ENCODE measurements around the gene STAC.

DNA sequence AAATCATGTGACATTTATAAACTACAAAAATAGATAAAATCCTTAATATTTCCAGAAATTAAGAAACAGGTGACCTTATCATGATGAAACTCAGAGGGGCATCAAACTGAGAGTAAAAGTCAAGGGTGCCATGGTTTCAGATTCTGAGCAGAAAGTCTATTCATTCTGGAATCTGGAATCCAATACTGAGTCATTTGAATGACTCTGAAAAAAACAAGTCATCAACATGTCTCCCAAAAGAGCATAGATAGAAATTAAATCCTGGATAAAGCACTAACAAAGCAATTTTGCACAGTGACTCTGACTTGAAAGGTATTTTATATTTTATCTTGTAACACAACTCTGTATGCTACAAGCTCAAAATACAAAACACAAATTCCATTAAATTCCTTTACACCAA, 23.4 kb downstream of the STAC start:
- TF ChIP-seq, protein P1, sequence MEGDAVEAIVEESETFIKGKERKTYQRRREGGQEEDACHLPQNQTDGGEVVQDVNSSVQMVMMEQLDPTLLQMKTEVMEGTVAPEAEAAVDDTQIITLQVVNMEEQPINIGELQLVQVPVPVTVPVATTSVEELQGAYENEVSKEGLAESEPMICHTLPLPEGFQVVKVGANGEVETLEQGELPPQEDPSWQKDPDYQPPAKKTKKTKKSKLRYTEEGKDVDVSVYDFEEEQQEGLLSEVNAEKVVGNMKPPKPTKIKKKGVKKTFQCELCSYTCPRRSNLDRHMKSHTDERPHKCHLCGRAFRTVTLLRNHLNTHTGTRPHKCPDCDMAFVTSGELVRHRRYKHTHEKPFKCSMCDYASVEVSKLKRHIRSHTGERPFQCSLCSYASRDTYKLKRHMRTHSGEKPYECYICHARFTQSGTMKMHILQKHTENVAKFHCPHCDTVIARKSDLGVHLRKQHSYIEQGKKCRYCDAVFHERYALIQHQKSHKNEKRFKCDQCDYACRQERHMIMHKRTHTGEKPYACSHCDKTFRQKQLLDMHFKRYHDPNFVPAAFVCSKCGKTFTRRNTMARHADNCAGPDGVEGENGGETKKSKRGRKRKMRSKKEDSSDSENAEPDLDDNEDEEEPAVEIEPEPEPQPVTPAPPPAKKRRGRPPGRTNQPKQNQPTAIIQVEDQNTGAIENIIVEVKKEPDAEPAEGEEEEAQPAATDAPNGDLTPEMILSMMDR (IDR thresholded peaks at IDR 0.05) = no peak
- no peak for TF ChIP-seq POLR2A (IDR thresholded peaks at IDR 0.05)
